GM13976 (cell line): ENCODE measurements around the gene ZNF626.
"Not testable (repeated sequence)": the region's sequence is repeated elsewhere in the genome, so short reads cannot be mapped to it uniquely, and the experiment has no call there.

Experiments
- DNase-seq: peaks from one replicate; pipeline ENCODE4 v3.0.0; 2012; ENCODE audit warnings: low spot score
- CTCF ChIP-seq: IDR thresholded peaks from 2 replicates; pipeline ENCODE4 v1.5.1; 2012; ENCODE audit warnings: borderline replicate concordance, mild to moderate bottlenecking; ENCODE audit not compliant: insufficient read depth; ENCODE audit errors: extremely low read depth, missing control alignments, control extremely low read depth
- in situ Hi-C: fragments of 300-500 bp; cut with MboI; formaldehyde crosslinking; loops from one replicate; pipeline ENCODE4 v1.12.0; 2022; ENCODE audit warnings: low sequenced_read_pairs, mixed read lengths, inconsistent platforms; ENCODE audit not compliant: unreplicated experiment

ZNF626 gene

GRCh38 chr19:20660473-20661140 lies 764 bp downstream of the ZNF626 start:
- in situ Hi-C loops = no loop called here
- TF ChIP-seq CTCF = no peak
- no peak for DNase-seq

GRCh38 chr19:20640545-20640944 lies 20.8 kb downstream of the ZNF626 start:
- DNase-seq = no peak
- in situ Hi-C loops = no loop called here
- no peak for TF ChIP-seq CTCF

GRCh38 chr19:20640023-20640422 lies 21.3 kb downstream of the ZNF626 start:
- in situ Hi-C loops = no loop called here
- no peak for TF ChIP-seq CTCF
- no peak for DNase-seq

- in situ Hi-C loops, DNase-seq: not testable (repeated sequence)
Observed at GRCh38 chr19:20624560-20624959, 36.8 kb downstream of the ZNF626 start.

- in situ Hi-C loops = loop anchor here (5.0 kb wide), 1 partner anchor 86 kb away; no protein-coding TSS in a partner anchor
- no peak for DNase-seq
- no peak for TF ChIP-seq CTCF
Observed at GRCh38 chr19:20616071-20616470, 45.3 kb downstream of the ZNF626 start.

- DNase-seq = not testable (repeated sequence)
- in situ Hi-C loops = loop anchor here (5.0 kb wide), 1 partner anchor 87 kb away; no protein-coding TSS in a partner anchor
Observed at GRCh38 chr19:20614971-20615370, 46.4 kb downstream of the ZNF626 start.

GRCh38 chr19:20612711-20613316 lies 48.6 kb downstream of the ZNF626 start:
- in situ Hi-C loops = no loop called here
- no peak for DNase-seq
- no peak for TF ChIP-seq CTCF

- in situ Hi-C loops = no loop called here
- DNase-seq = no peak
- TF ChIP-seq CTCF = no peak
Observed at GRCh38 chr19:20611866-20612265, 49.5 kb downstream of the ZNF626 start.
